ENCODE measurements around the gene VIPR2. TPM values are rescaled to one million over a fixed set of nuclear protein-coding genes. Genes with fewer than 3 reads are reported as not detected.

The VIPR2 gene
- total and polyA plus RNA-seq, 2 of the 13 experiments (the other 11 are each of a cell fraction or from before 2014, with no cell fraction given) = not detected

DNA sequence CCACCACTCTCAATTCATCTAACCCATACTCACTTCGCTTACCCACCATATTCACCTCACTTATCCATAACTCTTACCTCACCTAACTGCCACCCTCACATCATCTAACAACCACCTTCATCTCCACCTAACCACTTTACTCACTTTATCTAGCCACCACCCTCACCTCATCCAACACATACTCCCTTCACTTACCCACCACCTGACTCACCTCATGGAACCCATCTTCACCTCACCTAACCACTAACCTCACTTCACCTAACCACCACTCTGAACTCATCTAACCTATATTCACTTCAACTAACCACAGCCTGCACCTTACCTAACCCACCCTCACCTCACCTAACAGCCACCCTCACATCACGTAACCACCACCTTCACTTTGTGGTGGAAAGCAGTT is 84.2 kb downstream of the VIPR2 start:
- H3K4me1 ChIP-seq (ENCODE audit: insufficient read depth, low read length) = no peaks in the 10 kb centered on the region
- H3K79me2 ChIP-seq (ENCODE audit: insufficient read depth, low read length) = no peaks in the 10 kb centered on the region
- H4K20me1 ChIP-seq (ENCODE audit: insufficient read depth, low read length) = no peaks in the 10 kb centered on the region
- POLR2A ChIA-PET = no interaction called here
- FAIRE-seq (no peak), ATAC-seq (no peak), DNase-seq (ENCODE audit: low spot score) (no peak)
- in situ Hi-C loops (cut with HindIII; ENCODE audit: extremely low pct_ligation_motif_present, low pct_unique_long_range_greater_than_20kb) = no loop called here
- H3K4me2 ChIP-seq (ENCODE audit: low read depth, low read length) = no peak overlapping the region
- CTCF ChIA-PET (ENCODE audit: low intra/inter-chr PET ratio, low total read pairs) = no interaction called here
- intact Hi-C loops (cut with micrococcal nuclease; ENCODE audit: unreplicated experiment) = no loop called here
- H3K27ac ChIP-seq (ENCODE audit: extremely low read length, insufficient read depth, low read length) = no peak overlapping the region
- BruUV-seq (replicated peaks) = no TSS peak
- no peak overlapping the region for H3K4me3 ChIP-seq (replicated peaks in 1 of 3; ENCODE audit: insufficient read depth in 1 of 3, low read depth in 2 of 3, low read length in 3 of 3)
- peaks cover 0 to 21% of the 10 kb centered on the region in 2 experiments; a peak in 3 of 5 replicates for H3K27me3 ChIP-seq (ENCODE audit: control insufficient read depth in 1 of 2, insufficient read depth in 2 of 2, low read length in 2 of 2)
- no peaks in the 10 kb centered on the region for H3K36me3 ChIP-seq (replicated peaks in 1 of 2; ENCODE audit: control insufficient read depth in 1 of 2, insufficient read depth in 2 of 2, low read length in 2 of 2)
- no peak overlapping the region for H3K9ac ChIP-seq (ENCODE audit: insufficient read depth, low read depth, low read length)
- no peak overlapping the region for H2AFZ ChIP-seq (ENCODE audit: low read length)
- H3K9me3 ChIP-seq (ENCODE audit: low read length) = no peaks in the 10 kb centered on the region
- 25% methylated on average over 2 of the region's 2 CpGs for WGBS (ENCODE audit: low lambda C conversion rate)
- TF ChIP-seq, protein P1, sequence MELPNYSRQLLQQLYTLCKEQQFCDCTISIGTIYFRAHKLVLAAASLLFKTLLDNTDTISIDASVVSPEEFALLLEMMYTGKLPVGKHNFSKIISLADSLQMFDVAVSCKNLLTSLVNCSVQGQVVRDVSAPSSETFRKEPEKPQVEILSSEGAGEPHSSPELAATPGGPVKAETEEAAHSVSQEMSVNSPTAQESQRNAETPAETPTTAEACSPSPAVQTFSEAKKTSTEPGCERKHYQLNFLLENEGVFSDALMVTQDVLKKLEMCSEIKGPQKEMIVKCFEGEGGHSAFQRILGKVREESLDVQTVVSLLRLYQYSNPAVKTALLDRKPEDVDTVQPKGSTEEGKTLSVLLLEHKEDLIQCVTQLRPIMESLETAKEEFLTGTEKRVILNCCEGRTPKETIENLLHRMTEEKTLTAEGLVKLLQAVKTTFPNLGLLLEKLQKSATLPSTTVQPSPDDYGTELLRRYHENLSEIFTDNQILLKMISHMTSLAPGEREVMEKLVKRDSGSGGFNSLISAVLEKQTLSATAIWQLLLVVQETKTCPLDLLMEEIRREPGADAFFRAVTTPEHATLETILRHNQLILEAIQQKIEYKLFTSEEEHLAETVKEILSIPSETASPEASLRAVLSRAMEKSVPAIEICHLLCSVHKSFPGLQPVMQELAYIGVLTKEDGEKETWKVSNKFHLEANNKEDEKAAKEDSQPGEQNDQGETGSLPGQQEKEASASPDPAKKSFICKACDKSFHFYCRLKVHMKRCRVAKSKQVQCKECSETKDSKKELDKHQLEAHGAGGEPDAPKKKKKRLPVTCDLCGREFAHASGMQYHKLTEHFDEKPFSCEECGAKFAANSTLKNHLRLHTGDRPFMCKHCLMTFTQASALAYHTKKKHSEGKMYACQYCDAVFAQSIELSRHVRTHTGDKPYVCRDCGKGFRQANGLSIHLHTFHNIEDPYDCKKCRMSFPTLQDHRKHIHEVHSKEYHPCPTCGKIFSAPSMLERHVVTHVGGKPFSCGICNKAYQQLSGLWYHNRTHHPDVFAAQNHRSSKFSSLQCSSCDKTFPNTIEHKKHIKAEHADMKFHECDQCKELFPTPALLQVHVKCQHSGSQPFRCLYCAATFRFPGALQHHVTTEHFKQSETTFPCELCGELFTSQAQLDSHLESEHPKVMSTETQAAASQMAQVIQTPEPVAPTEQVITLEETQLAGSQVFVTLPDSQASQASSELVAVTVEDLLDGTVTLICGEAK (IDR thresholded peaks at IDR 0.05) = 0 out of 2 replicates have a peak, but pooled peaks have one; percentile 4
- TF ChIP-seq, protein P1 (CRISPR knock-in tag; IDR thresholded peaks at IDR 0.05) = no peak
- TF ChIP-seq ESRRA (CRISPR knock-in tag; IDR thresholded peaks at IDR 0.05; ENCODE audit: low read depth) = no peak
- TF ChIP-seq, protein P2, sequence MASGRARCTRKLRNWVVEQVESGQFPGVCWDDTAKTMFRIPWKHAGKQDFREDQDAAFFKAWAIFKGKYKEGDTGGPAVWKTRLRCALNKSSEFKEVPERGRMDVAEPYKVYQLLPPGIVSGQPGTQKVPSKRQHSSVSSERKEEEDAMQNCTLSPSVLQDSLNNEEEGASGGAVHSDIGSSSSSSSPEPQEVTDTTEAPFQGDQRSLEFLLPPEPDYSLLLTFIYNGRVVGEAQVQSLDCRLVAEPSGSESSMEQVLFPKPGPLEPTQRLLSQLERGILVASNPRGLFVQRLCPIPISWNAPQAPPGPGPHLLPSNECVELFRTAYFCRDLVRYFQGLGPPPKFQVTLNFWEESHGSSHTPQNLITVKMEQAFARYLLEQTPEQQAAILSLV (CRISPR knock-in tag; IDR thresholded peaks at IDR 0.05; ENCODE audit: borderline replicate concordance) = no peak
